ENCODE data around the gene LRMDA.

LRMDA gene

GRCh38 chr10:76043261-76043660 is 611.8 kb downstream of the LRMDA start:
- DNase-seq (ENCODE audit: extremely low read depth, low read depth) = no peak
- no peak for TF ChIP-seq CTCF (IDR thresholded peaks at IDR 0.05; ENCODE audit: low read depth, low read length)

- TF ChIP-seq CTCF (IDR thresholded peaks at IDR 0.05; ENCODE audit: low read depth, low read length) = no peak
- no peak for DNase-seq (ENCODE audit: extremely low read depth, low read depth)
Observed at GRCh38 chr10:76044751-76045150, 613.3 kb downstream of the LRMDA start.

GRCh38 chr10:76045174-76045573 is 613.8 kb downstream of the LRMDA start:
- TF ChIP-seq CTCF (IDR thresholded peaks at IDR 0.05; ENCODE audit: low read depth, low read length) = no peak
- no peak for DNase-seq (ENCODE audit: extremely low read depth, low read depth)

- TF ChIP-seq CTCF (IDR thresholded peaks at IDR 0.05; ENCODE audit: low read depth, low read length) = no peak
- no peak for DNase-seq (ENCODE audit: extremely low read depth, low read depth)
Observed at GRCh38 chr10:76047521-76047920, 616.1 kb downstream of the LRMDA start.

- peak; percentile 61 for DNase-seq (ENCODE audit: extremely low read depth, low read depth)
- no peak for TF ChIP-seq CTCF (IDR thresholded peaks at IDR 0.05; ENCODE audit: low read depth, low read length)
Observed at GRCh38 chr10:76049581-76050290, 618.3 kb downstream of the LRMDA start.

GRCh38 chr10:76050291-76050625 is 618.8 kb downstream of the LRMDA start:
- DNase-seq (ENCODE audit: extremely low read depth, low read depth) = no peak
- TF ChIP-seq CTCF (IDR thresholded peaks at IDR 0.05; ENCODE audit: low read depth, low read length) = no peak

- DNase-seq (ENCODE audit: extremely low read depth, low read depth) = no peak
- no peak for TF ChIP-seq CTCF (IDR thresholded peaks at IDR 0.05; ENCODE audit: low read depth, low read length)
Observed at GRCh38 chr10:76051007-76051936, 619.8 kb downstream of the LRMDA start.

All from AG09319 (cell line).